Measurements from ENCODE around the gene TPPP2.

The TPPP2 gene

DNA sequence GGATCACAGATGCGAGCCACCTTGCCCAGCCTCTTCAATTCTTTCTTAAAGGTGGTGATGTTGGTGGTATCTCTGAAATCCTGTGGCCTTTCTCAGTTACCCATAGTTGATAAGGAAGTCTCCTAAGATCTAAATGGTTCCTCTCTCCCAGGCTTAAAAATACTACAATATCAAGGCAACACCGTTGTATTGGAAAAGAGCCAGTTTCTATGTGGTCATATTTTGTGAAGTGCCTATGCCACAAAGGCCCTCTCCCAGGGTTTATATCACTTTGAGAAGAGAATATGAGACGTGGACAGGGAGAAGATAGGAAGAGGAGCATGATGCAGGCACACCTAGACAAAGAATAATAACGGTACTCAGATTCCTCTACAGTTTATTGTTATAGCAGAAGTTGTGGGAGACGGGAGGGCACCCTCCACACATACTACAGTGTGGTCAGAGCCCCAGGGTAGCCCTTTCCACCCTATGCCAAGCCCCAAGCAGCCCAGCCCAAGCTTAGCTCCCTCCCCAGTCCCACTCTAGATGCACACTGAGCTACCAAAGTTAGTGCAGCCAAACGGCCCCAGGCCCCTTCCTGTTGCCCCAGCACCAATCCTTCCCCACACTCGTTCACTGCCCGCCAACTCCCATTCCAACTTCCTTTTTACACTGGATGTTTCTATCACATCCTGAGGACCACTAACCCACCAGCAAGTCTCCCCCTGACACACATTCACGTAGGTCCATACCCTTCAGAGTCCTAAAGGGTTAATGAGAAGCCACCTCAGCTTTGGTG is 13.4 kb upstream of the TPPP2 start:
- DNase-seq (ENCODE audit: low read depth): no peak
- in situ Hi-C loops (cut with HindIII; ENCODE audit: low sequenced_read_pairs): no loop called here
- no peak for TF ChIP-seq CTCF (IDR thresholded peaks at IDR 0.05; ENCODE audit: low read depth, low read length, missing control alignments)
- no peak overlapping the region for H3K4me3 ChIP-seq (ENCODE audit: low read depth, low read length)

DNA sequence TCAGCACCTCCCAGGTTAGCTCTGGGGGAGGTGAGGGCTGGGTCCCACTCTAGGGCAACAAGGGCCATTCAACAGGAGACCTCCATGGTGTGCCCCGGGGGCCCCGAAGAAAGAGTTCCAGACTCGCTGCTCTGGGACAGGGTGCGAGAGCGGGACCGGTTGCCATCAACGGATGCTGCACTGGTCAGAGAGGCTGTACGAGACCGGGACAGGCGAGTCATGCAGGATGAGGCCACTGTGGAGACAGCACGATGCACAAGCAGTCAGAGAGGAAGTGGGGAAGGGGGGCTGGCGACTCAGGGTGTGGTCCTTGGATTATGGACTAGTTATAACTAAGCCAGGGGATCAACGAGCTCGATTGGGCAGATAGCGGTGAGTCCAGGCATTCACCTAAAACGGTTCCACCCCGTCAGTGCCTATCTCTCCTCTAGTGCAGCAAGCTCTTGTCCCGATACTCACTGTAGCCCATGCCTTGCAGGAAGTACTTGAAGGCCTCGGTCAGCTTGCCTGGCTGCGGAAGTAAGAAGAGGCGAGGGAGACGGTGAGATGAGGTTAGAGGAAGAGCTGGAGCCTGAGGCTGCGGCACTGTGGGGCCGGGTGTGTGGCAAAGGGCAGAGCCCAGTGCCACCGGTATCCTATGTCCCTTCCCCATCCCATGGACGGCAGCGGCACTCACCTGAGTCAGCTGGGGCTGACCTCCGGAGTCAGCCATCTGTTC is 12.3 kb upstream of the TPPP2 start:
- DNase-seq (ENCODE audit: low read depth): no peak
- no peak for TF ChIP-seq CTCF (IDR thresholded peaks at IDR 0.05; ENCODE audit: low read depth, low read length, missing control alignments)
- in situ Hi-C loops (cut with HindIII; ENCODE audit: low sequenced_read_pairs): no loop called here
- no peak overlapping the region for H3K4me3 ChIP-seq (ENCODE audit: low read depth, low read length)

GRCh38 chr14:21018286-21018685 is 11.7 kb upstream of the TPPP2 start:
- TF ChIP-seq CTCF (IDR thresholded peaks at IDR 0.05; ENCODE audit: low read depth, low read length, missing control alignments): no peak
- in situ Hi-C loops (cut with HindIII; ENCODE audit: low sequenced_read_pairs): no loop called here
- DNase-seq (ENCODE audit: low read depth): no peak
- no peak overlapping the region for H3K4me3 ChIP-seq (ENCODE audit: low read depth, low read length)

GRCh38 chr14:21018781-21019180 is 11.2 kb upstream of the TPPP2 start:
- no peak for DNase-seq (ENCODE audit: low read depth)
- in situ Hi-C loops (cut with HindIII; ENCODE audit: low sequenced_read_pairs): no loop called here
- no peak for TF ChIP-seq CTCF (IDR thresholded peaks at IDR 0.05; ENCODE audit: low read depth, low read length, missing control alignments)

DNA sequence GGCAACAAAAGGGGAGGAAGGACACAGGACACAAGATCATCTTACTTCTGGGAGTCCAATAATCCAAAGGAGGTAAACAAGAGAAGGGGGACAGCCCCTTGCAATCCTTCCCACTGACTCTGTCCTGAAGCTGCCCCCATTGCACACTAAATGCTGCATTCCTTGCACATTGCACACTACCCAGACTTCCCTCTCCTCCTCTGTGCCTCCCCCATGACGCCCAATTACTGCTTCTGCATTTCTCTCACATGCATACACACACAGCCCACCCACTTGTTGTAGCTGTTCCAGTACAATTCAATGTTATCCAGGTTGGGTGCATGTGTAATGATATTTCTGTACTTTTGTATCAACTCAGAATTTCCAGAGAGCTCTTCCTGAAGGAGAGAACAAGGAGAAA is 10.7 kb upstream of the TPPP2 start:
- H3K4me3 ChIP-seq (ENCODE audit: low read depth, low read length): no peak overlapping the region
- in situ Hi-C loops (cut with HindIII; ENCODE audit: low sequenced_read_pairs): no loop called here
- DNase-seq (ENCODE audit: low read depth): no peak
- no peak for TF ChIP-seq CTCF (IDR thresholded peaks at IDR 0.05; ENCODE audit: low read depth, low read length, missing control alignments)

More at GRCh38 chr14:21018781-21019180, 11.2 kb upstream of the TPPP2 start:
- H3K4me3 ChIP-seq (ENCODE audit: low read depth, low read length): no peak overlapping the region

- no peak for DNase-seq (ENCODE audit: low read depth)
- in situ Hi-C loops (cut with HindIII; ENCODE audit: low sequenced_read_pairs): no loop called here
- H3K4me3 ChIP-seq (ENCODE audit: low read depth, low read length): no peak overlapping the region
- no peak for TF ChIP-seq CTCF (IDR thresholded peaks at IDR 0.05; ENCODE audit: low read depth, low read length, missing control alignments)
Measured at GRCh38 chr14:21020977-21021545, 9.0 kb upstream of the TPPP2 start.
